OCI-M2 (cell line): ENCODE measurements around the gene MTM1.

Source experiments
- DNase-seq: peaks from one replicate; lab custom pipeline; 2025; ENCODE audit not compliant: unreplicated experiment; lab: John Stamatoyannopoulos, UW

Gene MTM1

DNA sequence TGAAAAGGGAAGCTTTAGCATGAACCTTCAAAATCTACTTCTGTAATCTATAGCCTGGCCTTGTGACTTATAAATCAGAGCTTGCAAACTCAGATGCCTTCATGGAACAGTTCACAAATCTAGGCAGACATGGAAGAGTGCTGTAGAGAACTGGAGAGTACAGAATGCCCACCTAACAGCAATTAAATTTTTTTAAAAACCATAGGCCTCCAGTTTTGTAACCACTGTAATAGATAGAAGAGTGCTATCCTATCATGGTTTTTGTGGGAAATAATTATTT, 135.2 kb downstream of the MTM1 start:
- no peak for DNase-seq

DNA sequence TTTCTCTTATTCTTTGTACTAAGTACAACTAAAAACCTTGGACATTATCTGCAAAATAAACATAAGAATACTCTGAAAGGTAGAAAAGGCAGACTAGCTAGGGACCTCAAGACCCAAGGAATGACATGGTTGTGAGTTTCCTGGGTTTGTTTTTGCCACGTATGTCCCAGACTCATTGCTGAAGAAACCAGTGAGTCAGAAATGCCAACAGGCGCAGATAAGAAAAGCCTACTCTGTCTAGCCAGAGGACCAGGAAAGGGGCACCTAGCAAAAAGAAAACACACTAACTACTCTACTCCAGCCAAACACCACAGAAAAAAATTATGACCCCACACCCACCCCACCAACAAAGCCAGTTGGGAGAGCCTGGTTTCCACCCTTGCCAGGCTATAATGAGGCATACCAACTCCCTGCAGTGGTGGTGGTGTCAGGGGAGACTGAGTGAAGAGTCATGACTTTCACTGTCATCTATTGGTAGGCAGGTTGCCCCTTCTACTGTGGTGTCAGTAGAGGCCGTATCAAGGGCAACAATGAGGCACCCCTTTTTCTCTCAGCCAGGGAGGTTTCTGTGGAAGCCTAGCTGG, 135.7 kb downstream of the MTM1 start:
- DNase-seq = no peak

DNA sequence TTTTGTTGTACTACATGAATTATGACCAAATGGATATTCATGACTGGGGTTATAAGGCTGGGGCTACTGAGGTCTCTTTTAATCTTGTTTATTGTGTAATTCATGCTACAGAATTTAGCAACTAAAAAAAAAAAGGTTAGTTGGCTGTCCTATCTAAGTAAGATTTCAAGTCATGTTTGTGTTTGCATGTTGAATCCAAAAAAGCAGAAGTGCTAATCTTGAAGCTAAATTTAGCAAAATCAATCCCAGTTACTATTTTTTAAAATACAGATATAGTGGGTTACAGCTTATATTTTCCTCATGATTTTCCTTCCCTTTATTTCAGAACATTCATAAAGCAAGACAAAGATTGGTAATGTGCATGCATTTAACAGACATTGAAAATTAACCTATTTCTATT, 144.2 kb downstream of the MTM1 start:
- no peak for DNase-seq

DNA sequence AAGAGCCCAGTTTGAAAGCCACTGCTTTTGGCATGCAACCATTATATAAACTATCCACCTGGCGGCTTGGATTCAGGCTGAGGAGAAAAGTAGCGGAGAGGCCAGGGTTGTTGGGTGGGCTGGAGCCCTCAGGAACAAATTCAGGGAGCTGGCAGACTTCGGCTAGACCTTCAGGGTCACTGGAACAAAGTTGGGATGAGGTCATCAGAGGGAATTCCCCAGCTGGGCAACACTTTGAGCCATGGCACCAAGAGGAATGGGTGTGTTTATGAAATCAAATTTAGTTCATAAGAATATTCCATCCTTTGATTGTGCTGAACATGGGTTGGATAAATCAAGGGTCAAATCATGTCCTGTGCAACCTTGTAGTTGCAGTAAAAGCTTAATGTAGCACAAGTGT, 146.8 kb downstream of the MTM1 start:
- no peak for DNase-seq

DNA sequence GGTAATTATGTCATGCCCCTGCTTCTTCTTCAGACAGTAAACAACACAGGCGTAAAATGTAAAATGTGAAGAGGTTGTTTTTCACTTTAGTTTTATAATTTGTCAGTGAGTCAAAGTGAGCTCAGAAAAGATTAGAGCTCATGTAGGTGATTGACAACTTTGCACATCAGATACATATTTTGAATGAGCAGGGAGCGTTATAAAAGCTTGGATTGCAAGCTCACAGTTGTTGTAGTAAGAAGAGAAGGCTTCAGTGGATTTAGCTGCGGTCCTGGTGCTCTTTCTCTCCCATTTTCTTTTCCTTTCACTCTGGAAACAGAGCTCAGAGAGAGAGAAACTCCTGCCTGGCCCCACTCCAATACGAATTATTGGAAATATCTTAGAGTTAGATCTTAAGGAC, 151.2 kb downstream of the MTM1 start:
- DNase-seq = no peak
